Measurements from ENCODE around the gene HIP1.

DNA sequence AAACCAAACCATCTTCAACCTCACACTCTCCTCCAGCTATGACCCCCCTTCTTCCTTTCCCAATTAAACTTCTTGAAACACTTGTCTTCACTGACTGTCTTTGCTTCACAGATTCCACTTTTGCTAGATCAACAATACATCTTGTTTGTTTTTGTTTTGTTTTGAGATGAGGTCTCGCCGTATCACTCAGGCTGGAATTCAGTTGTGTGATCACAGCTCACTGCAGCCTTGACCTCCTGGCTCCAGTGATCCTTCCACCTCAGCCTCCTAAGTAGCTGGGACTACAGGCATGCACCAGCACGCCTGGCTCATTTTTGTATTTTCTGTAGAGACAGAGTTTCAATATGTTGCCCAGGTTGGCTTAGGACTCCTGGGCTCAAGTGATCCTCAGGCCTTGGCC, 59.7 kb downstream of the HIP1 start:
- no peak for TF ChIP-seq CTCF (IDR thresholded peaks at IDR 0.05; ENCODE audit: low read depth, low read length, poor library complexity, severe bottlenecking)
- no peak for TF ChIP-seq EZH2phosphoT487 (IDR thresholded peaks at IDR 0.05; ENCODE audit: borderline replicate concordance, low read length)
